ENCODE measurements around the gene IFIH1.

IFIH1 gene

DNA sequence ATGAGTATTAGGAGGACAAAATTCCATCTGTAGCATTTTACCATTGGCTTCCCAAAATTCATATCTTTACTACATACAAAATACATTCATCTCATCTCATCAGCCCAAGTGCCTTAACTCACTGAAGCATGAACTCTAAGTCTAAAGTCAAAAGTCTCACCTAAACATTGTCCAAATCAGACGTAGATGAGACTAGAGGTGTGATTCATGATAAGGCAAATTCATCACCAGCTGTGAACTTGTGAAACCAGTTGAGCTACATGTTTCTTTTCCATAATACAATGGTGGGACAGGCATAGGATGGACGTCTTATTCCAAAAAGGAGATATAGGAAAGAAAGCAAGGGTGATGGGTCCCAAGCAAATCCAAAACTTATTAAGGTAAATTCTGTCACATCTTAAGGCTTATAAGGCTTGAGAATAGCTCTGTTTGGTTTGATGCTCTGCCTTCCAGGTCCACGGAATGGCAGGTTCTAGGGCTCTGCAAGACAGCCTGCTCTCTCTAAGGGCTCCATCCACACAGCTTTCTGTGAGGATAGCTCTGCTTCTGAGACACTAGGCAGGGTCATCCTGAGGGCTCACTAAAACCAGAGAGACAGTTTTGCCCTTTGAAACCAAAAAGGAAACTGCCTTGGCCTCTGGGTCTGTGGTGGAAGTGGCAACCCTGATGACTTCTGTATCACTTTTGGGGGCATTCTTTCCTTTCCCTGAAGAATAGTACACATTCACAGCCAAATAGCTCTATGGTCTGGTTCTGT lies 9.6 kb downstream of the IFIH1 start (continued):
- TF ChIP-seq, protein P1, sequence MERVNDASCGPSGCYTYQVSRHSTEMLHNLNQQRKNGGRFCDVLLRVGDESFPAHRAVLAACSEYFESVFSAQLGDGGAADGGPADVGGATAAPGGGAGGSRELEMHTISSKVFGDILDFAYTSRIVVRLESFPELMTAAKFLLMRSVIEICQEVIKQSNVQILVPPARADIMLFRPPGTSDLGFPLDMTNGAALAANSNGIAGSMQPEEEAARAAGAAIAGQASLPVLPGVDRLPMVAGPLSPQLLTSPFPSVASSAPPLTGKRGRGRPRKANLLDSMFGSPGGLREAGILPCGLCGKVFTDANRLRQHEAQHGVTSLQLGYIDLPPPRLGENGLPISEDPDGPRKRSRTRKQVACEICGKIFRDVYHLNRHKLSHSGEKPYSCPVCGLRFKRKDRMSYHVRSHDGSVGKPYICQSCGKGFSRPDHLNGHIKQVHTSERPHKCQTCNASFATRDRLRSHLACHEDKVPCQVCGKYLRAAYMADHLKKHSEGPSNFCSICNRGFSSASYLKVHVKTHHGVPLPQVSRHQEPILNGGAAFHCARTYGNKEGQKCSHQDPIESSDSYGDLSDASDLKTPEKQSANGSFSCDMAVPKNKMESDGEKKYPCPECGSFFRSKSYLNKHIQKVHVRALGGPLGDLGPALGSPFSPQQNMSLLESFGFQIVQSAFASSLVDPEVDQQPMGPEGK (CRISPR knock-in tag; IDR thresholded peaks at IDR 0.05; ENCODE audit: borderline replicate concordance): no peak
- TF ChIP-seq ISL1 (CRISPR knock-in tag; IDR thresholded peaks at IDR 0.05): no peak
- no peak for TF ChIP-seq TOX (CRISPR knock-in tag; IDR thresholded peaks at IDR 0.05; ENCODE audit: borderline replicate concordance)
- no peak for TF ChIP-seq BACH2 (CRISPR knock-in tag; IDR thresholded peaks at IDR 0.05; ENCODE audit: borderline replicate concordance)
- no peak for TF ChIP-seq RARB (CRISPR knock-in tag; IDR thresholded peaks at IDR 0.05)
- TF ChIP-seq ZFP3 (CRISPR knock-in tag; IDR thresholded peaks at IDR 0.05): no peak

- TF ChIP-seq ISL1 (CRISPR knock-in tag; IDR thresholded peaks at IDR 0.05): no peak
- no peak for TF ChIP-seq TSHZ2 (CRISPR knock-in tag; IDR thresholded peaks at IDR 0.05)
- no peak for TF ChIP-seq TOX (CRISPR knock-in tag; IDR thresholded peaks at IDR 0.05; ENCODE audit: borderline replicate concordance)
- TF ChIP-seq RARB (CRISPR knock-in tag; IDR thresholded peaks at IDR 0.05): no peak
- no peak for TF ChIP-seq OSR1 (CRISPR knock-in tag; IDR thresholded peaks at IDR 0.05)
- no peak for TF ChIP-seq BACH2 (CRISPR knock-in tag; IDR thresholded peaks at IDR 0.05; ENCODE audit: borderline replicate concordance)
- no peak for TF ChIP-seq ZC3H10 (CRISPR knock-in tag; IDR thresholded peaks at IDR 0.05)
- TF ChIP-seq ZNF8 (CRISPR knock-in tag; IDR thresholded peaks at IDR 0.05): no peak
- TF ChIP-seq SNAI2 (CRISPR knock-in tag; IDR thresholded peaks at IDR 0.05): no peak
- TF ChIP-seq CREB5 (CRISPR knock-in tag; IDR thresholded peaks at IDR 0.05; ENCODE audit: low read depth): no peak
- TF ChIP-seq, protein P1 (CRISPR knock-in tag; IDR thresholded peaks at IDR 0.05; ENCODE audit: borderline replicate concordance): no peak
- no peak for TF ChIP-seq CSDC2 (CRISPR knock-in tag; IDR thresholded peaks at IDR 0.05)
- TF ChIP-seq ZNF565 (CRISPR knock-in tag; conservative IDR thresholded peaks at IDR 0.05; ENCODE audit: low read depth): no peak
- no peak for TF ChIP-seq TCF4 (CRISPR knock-in tag; IDR thresholded peaks at IDR 0.05; ENCODE audit: borderline replicate concordance)
- TF ChIP-seq ZNF70 (CRISPR knock-in tag; IDR thresholded peaks at IDR 0.05): no peak
- no peak for TF ChIP-seq ARNTL (CRISPR knock-in tag; IDR thresholded peaks at IDR 0.05; ENCODE audit: borderline replicate concordance, low read depth)
- TF ChIP-seq, protein P2, sequence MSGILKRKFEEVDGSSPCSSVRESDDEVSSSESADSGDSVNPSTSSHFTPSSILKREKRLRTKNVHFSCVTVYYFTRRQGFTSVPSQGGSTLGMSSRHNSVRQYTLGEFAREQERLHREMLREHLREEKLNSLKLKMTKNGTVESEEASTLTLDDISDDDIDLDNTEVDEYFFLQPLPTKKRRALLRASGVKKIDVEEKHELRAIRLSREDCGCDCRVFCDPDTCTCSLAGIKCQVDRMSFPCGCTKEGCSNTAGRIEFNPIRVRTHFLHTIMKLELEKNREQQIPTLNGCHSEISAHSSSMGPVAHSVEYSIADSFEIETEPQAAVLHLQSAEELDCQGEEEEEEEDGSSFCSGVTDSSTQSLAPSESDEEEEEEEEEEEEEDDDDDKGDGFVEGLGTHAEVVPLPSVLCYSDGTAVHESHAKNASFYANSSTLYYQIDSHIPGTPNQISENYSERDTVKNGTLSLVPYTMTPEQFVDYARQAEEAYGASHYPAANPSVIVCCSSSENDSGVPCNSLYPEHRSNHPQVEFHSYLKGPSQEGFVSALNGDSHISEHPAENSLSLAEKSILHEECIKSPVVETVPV (CRISPR knock-in tag; IDR thresholded peaks at IDR 0.05): no peak
- TF ChIP-seq, protein P3, sequence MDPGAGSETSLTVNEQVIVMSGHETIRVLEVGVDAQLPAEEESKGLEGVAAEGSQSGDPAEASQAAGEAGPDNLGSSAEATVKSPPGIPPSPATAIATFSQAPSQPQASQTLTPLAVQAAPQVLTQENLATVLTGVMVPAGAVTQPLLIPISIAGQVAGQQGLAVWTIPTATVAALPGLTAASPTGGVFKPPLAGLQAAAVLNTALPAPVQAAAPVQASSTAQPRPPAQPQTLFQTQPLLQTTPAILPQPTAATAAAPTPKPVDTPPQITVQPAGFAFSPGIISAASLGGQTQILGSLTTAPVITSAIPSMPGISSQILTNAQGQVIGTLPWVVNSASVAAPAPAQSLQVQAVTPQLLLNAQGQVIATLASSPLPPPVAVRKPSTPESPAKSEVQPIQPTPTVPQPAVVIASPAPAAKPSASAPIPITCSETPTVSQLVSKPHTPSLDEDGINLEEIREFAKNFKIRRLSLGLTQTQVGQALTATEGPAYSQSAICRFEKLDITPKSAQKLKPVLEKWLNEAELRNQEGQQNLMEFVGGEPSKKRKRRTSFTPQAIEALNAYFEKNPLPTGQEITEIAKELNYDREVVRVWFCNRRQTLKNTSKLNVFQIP (CRISPR knock-in tag; IDR thresholded peaks at IDR 0.05; ENCODE audit: borderline replicate concordance, low read depth): no peak
- no peak for ATAC-seq
These were observed 12.6 kb downstream of the IFIH1 start for GRCh38 chr2:162305901-162306300.
